ENCODE results near the gene EP300. TPM values are rescaled to one million over a fixed set of nuclear protein-coding genes. Genes with fewer than 3 reads are reported as not detected.

EP300 gene
- total RNA-seq, 1 donor from 2014 or later, result 78.9 TPM

- Histone ChIP-seq H3K27me3 (no peaks in the 10 kb centered on the region), H3K27ac (peak overlapping the region; percentile 19), H3K4me1 (peaks cover 16% of the 10 kb centered on the region), H3K4me3 (peak overlapping the region; percentile 95), H3K36me3 (no peaks in the 10 kb centered on the region), H3K9me3 (no peaks in the 10 kb centered on the region)
- ATAC-seq (no peak), DNase-seq (peak; percentile 73)
- TF ChIP-seq CTCF (IDR thresholded peaks at IDR 0.05), result no peak
- intact Hi-C loops (cut with DNase I), result no loop called here
Measured at GRCh38 chr22:41198027-41198580, 105.7 kb downstream of the EP300 start.

- Histone ChIP-seq H3K9me3 (no peaks in the 10 kb centered on the region), H3K4me1 (peaks cover 21% of the 10 kb centered on the region), H3K4me3 (no peak overlapping the region), H3K27ac (no peak overlapping the region), H3K27me3 (no peaks in the 10 kb centered on the region), H3K36me3 (no peaks in the 10 kb centered on the region)
- TF ChIP-seq CTCF (IDR thresholded peaks at IDR 0.05), result no peak
- ATAC-seq (no peak), DNase-seq (no peak)
- intact Hi-C loops (cut with DNase I), result no loop called here
Measured at GRCh38 chr22:41201141-41201540, 108.7 kb downstream of the EP300 start.

GRCh38 chr22:41203118-41203517 lies 110.7 kb downstream of the EP300 start:
- Histone ChIP-seq H3K27ac (no peak overlapping the region), H3K27me3 (no peaks in the 10 kb centered on the region), H3K4me1 (peaks cover 12% of the 10 kb centered on the region), H3K36me3 (no peaks in the 10 kb centered on the region), H3K9me3 (no peaks in the 10 kb centered on the region), H3K4me3 (no peak overlapping the region)
- ATAC-seq, result no peak
- DNase-seq, result no peak
- intact Hi-C loops (cut with DNase I), result no loop called here
- TF ChIP-seq CTCF (IDR thresholded peaks at IDR 0.05), result no peak

- peaks cover 6% of the 10 kb centered on the region for H3K4me1 ChIP-seq
- H3K36me3 ChIP-seq, result no peaks in the 10 kb centered on the region
- no peak for ATAC-seq
- no peaks in the 10 kb centered on the region for H3K27me3 ChIP-seq
- no peak overlapping the region for H3K27ac ChIP-seq
- no peak overlapping the region for H3K4me3 ChIP-seq
- TF ChIP-seq CTCF (IDR thresholded peaks at IDR 0.05), result no peak
- intact Hi-C loops (cut with DNase I), result no loop called here
- DNase-seq, result no peak
- H3K9me3 ChIP-seq, result no peaks in the 10 kb centered on the region
Measured at GRCh38 chr22:41204066-41204465, 111.7 kb downstream of the EP300 start.

- Histone ChIP-seq H3K4me3 (peak within 1 kb of the TSS; percentile 87), H3K27ac (peak within 1 kb of the TSS; percentile 76), H3K27me3 (no peaks in the 10 kb centered on the region), H3K4me1 (peaks cover 6% of the 10 kb centered on the region), H3K36me3 (no peaks in the 10 kb centered on the region), H3K9me3 (no peaks in the 10 kb centered on the region)
- intact Hi-C loops (cut with DNase I), result no loop called here
- DNase-seq (peak; percentile 99), ATAC-seq (peak; percentile 100)
- TF ChIP-seq CTCF (IDR thresholded peaks at IDR 0.05), result no peak
Measured at GRCh38 chr22:41204992-41205900, 112.9 kb downstream of the EP300 start, which contains the start of gene L3MBTL2. L3MBTL2 (plus strand) TSS chr22:41205312; CDS start chr22:41205363, 51 bp downstream.

Measured in upper lobe of right lung (tissue), 1 donor.